Peyer's patch (tissue), 4 donors: ENCODE results near the gene SH3D21.
A peak's percentile ranks its signal among the peaks of the same experiment; 100 is the strongest.

Experiments
- CTCF ChIP-seq, 6 experiments: fragments of 450-650 bp in 4 of 6; fragments of 200-600 bp in 2 of 6; sonication (generic) in 1 of 6; IDR thresholded peaks; one replicate each; pipeline ENCODE4 v1.5.1; 2017 to 2019; ENCODE audit warnings: antibody characterized with exemption in 6 of 6, mild to moderate bottlenecking in 3 of 6, moderate library complexity in 1 of 6
- POLR2A ChIP-seq, 2 donors: fragments of 450-650 bp; IDR thresholded peaks; one replicate each; pipeline ENCODE4 v1.5.1; 2017; ENCODE audit warnings: antibody characterized with exemption in 2 of 2, mild to moderate bottlenecking in 2 of 2, moderate library complexity in 2 of 2

GRCh38 chr1:36342426-36343185 is 36.4 kb downstream of the SH3D21 start:
- TF ChIP-seq CTCF (IDR thresholded peaks at IDR 0.05) (peak; percentile 29 to 70 (median 63)), POLR2A (IDR thresholded peaks at IDR 0.05) (no peak)
